WTC11 (cell line): ENCODE data around the gene AGAP1. TPM values are rescaled to one million over a fixed set of nuclear protein-coding genes. Genes with fewer than 3 reads are reported as not detected.

Experiments used
- ATAC-seq: fragments of 200-7000 bp; cut with Tn5 transposase; 2 replicates; pipeline ENCODE4 v1.10.0; 2021; ENCODE audit warnings: mild to moderate bottlenecking, moderate library complexity
- CTCF ChIA-PET: fragments of 300-600 bp; sonication (Branson Sonifier 250); formaldehyde crosslinking; loops from one replicate; lab custom pipeline; 2021; ENCODE audit warnings: antibody characterized with exemption; lab: Charles Lee
- POLR2A ChIA-PET: fragments of 350-600 bp; sonication (Branson Sonifier 250); formaldehyde crosslinking; loops from one replicate; lab custom pipeline; 2021; ENCODE audit warnings: antibody characterized with exemption; lab: Charles Lee
- DNase-seq: peaks from one replicate; pipeline ENCODE4 v3.0.0; 2021; ENCODE audit warnings: low spot score
- H3K27ac Mint-ChIP-seq: 2 replicates; pipeline ENCODE4 v1.8.0; 2021; ENCODE audit warnings: mixed read lengths
- H3K27me3 Mint-ChIP-seq: 2 replicates; pipeline ENCODE4 v1.8.0; 2021; ENCODE audit warnings: low read depth, mild to moderate bottlenecking, moderate library complexity, mixed read lengths
- H3K36me3 Mint-ChIP-seq: 2 replicates; pipeline ENCODE4 v1.8.0; 2021; ENCODE audit warnings: mixed read lengths
- H3K4me1 Mint-ChIP-seq: 2 replicates; pipeline ENCODE4 v1.8.0; 2022; ENCODE audit warnings: mixed read lengths
- H3K4me3 Mint-ChIP-seq: 2 replicates; pipeline ENCODE4 v1.8.0; 2021; ENCODE audit warnings: mild to moderate bottlenecking, moderate library complexity, mixed read lengths
- H3K9me3 Mint-ChIP-seq: 2 replicates; pipeline ENCODE4 v1.8.0; 2021; ENCODE audit warnings: mixed read lengths
- AFF4 ChIP-seq: sonication (generic); formaldehyde crosslinking; IDR thresholded peaks from 2 replicates; pipeline ENCODE4 v1.8.1; 2023; ENCODE audit warnings: mild to moderate bottlenecking, missing genetic modification reagents, borderline replicate concordance
- CBFB ChIP-seq: sonication (generic); formaldehyde crosslinking; IDR thresholded peaks from 2 replicates; pipeline ENCODE4 v1.8.1; 2022; ENCODE audit warnings: mild to moderate bottlenecking, low read depth, missing genetic modification reagents
- E2F5 ChIP-seq: sonication (generic); formaldehyde crosslinking; IDR thresholded peaks from 2 replicates; pipeline ENCODE4 v1.8.1; 2022; ENCODE audit warnings: mild to moderate bottlenecking, moderate library complexity, missing genetic modification reagents
- FOXJ3 ChIP-seq: sonication (generic); formaldehyde crosslinking; IDR thresholded peaks from 2 replicates; pipeline ENCODE4 v1.9.0; 2021; ENCODE audit warnings: missing genetic modification reagents, mild to moderate bottlenecking, borderline replicate concordance
- FOXP4 ChIP-seq: sonication (generic); formaldehyde crosslinking; IDR thresholded peaks from 2 replicates; pipeline ENCODE4 v1.8.0; 2022; ENCODE audit warnings: mild to moderate bottlenecking, missing genetic modification reagents
- HMGXB4 ChIP-seq: sonication (generic); formaldehyde crosslinking; IDR thresholded peaks from 2 replicates; pipeline ENCODE4 v1.8.1; 2023; ENCODE audit warnings: mild to moderate bottlenecking, moderate library complexity, missing genetic modification reagents
- IRF1 ChIP-seq: sonication (generic); formaldehyde crosslinking; IDR thresholded peaks from 2 replicates; pipeline ENCODE4 v1.8.0; 2023; ENCODE audit warnings: missing genetic modification reagents
- JAZF1 ChIP-seq: fragments of 250-450 bp; sonication (Bioruptor Pico); IDR thresholded peaks from 2 replicates; pipeline ENCODE4 v1.9.0; 2021; ENCODE audit warnings: moderate library complexity, mild to moderate bottlenecking, inconsistent platforms
- MAX ChIP-seq: sonication (generic); formaldehyde crosslinking; IDR thresholded peaks from 2 replicates; pipeline ENCODE4 v1.8.0; 2022; ENCODE audit warnings: mild to moderate bottlenecking, missing genetic modification reagents
- NFE2L1 ChIP-seq: sonication (generic); formaldehyde crosslinking; IDR thresholded peaks from 2 replicates; pipeline ENCODE4 v1.8.1; 2023; ENCODE audit warnings: missing genetic modification reagents
- SOX15 ChIP-seq: fragments of 250-450 bp; sonication (Bioruptor Pico); IDR thresholded peaks from 2 replicates; pipeline ENCODE4 v1.9.0; 2021; ENCODE audit warnings: mild to moderate bottlenecking
- SP1 ChIP-seq: sonication (generic); formaldehyde crosslinking; conservative IDR thresholded peaks from 2 replicates; pipeline ENCODE4 v1.8.1; 2022; ENCODE audit warnings: missing genetic modification reagents
- TCF7 ChIP-seq: sonication (generic); formaldehyde crosslinking; IDR thresholded peaks from 2 replicates; pipeline ENCODE4 v1.8.0; 2022; ENCODE audit warnings: mild to moderate bottlenecking, low read depth, missing genetic modification reagents, moderate library complexity
- ZBTB43 ChIP-seq: sonication (generic); formaldehyde crosslinking; IDR thresholded peaks from 2 replicates; pipeline ENCODE4 v1.8.1; 2023; ENCODE audit warnings: mild to moderate bottlenecking, missing genetic modification reagents
- ZNF121 ChIP-seq: sonication (generic); formaldehyde crosslinking; IDR thresholded peaks from 2 replicates; pipeline ENCODE4 v1.8.0; 2023; ENCODE audit warnings: missing genetic modification reagents
- ZNF232 ChIP-seq: sonication (generic); formaldehyde crosslinking; IDR thresholded peaks from 2 replicates; pipeline ENCODE4 v1.8.0; 2022; ENCODE audit warnings: mild to moderate bottlenecking, missing genetic modification reagents
- ZNF396 ChIP-seq: fragments of 250-450 bp; sonication (Bioruptor Pico); IDR thresholded peaks from 2 replicates; pipeline ENCODE4 v1.8.0; 2021; ENCODE audit warnings: mild to moderate bottlenecking, moderate library complexity, borderline replicate concordance
- ZNF423 ChIP-seq: fragments of 250-450 bp; sonication (Bioruptor Pico); IDR thresholded peaks from 2 replicates; pipeline ENCODE4 v2.1.2; 2022; ENCODE audit warnings: mild to moderate bottlenecking, moderate library complexity
- total RNA-seq: library from RNA; stranded (reverse); gene quantifications from 3 replicates; pipeline ENCODE4 v1.2.3, GENCODE V29; 2021

AGAP1 gene
- total RNA-seq, 1 experiment from 2014 or later, result 49.3 TPM

GRCh38 chr2:235670974-235671787 lies 177.3 kb downstream of the AGAP1 start:
- POLR2A ChIA-PET, result no interaction called here
- H3K9me3 Mint-ChIP-seq, result no peaks in the 10 kb centered on the region

GRCh38 chr2:235672720-235673119 lies 178.9 kb downstream of the AGAP1 start:
- DNase-seq (no peak), ATAC-seq (no peak)
- no peak overlapping the region for H3K27ac Mint-ChIP-seq
- no peaks in the 10 kb centered on the region for H3K9me3 Mint-ChIP-seq
- ChIA-PET POLR2A (no interaction called here), CTCF (interaction anchor here (2.5 kb wide), 1 partner anchor 74 kb away, joined by 9 read pairs; no protein-coding TSS in a partner anchor)
- peaks cover 14% of the 10 kb centered on the region for H3K27me3 Mint-ChIP-seq
- H3K4me1 Mint-ChIP-seq, result peaks cover 67% of the 10 kb centered on the region
- peak overlapping the region; percentile 73 for H3K4me3 Mint-ChIP-seq
- no peaks in the 10 kb centered on the region for H3K36me3 Mint-ChIP-seq
- TF ChIP-seq ZNF121 (CRISPR knock-in tag) (no peak), AFF4 (CRISPR knock-in tag) (no peak), ZNF232 (CRISPR knock-in tag) (no peak), ZBTB43 (CRISPR knock-in tag) (no peak), NFE2L1 (CRISPR knock-in tag) (no peak), TCF7 (CRISPR knock-in tag) (no peak), FOXP4 (no peak), FOXJ3 (no peak), ZNF396 (CRISPR knock-in tag) (no peak)

More at GRCh38 chr2:235670974-235671787, 177.3 kb downstream of the AGAP1 start:
- no peak for ATAC-seq
- DNase-seq, result peak; percentile 34
- Mint-ChIP-seq H3K27ac (no peak overlapping the region), H3K36me3 (no peaks in the 10 kb centered on the region), H3K27me3 (peaks cover 14% of the 10 kb centered on the region), H3K4me3 (peak overlapping the region; percentile 73), H3K4me1 (peaks cover 65% of the 10 kb centered on the region)
- CTCF ChIA-PET, result interaction anchor here (0.7 to 2.9 kb wide), 6 partner anchors 32 to 76 kb away, joined by 4 to 22 read pairs (median 6); no protein-coding TSS in a partner anchor
- TF ChIP-seq E2F5 (CRISPR knock-in tag) (0 out of 2 replicates have a peak, but pooled peaks have one; percentile 25), JAZF1 (CRISPR knock-in tag) (no peak), MAX (0 out of 2 replicates have a peak, but pooled peaks have one; percentile 21), IRF1 (no peak), ZNF423 (CRISPR knock-in tag) (peak; percentile 60; the same call in 1 of the 2 replicates), SOX15 (CRISPR knock-in tag) (no peak), CBFB (CRISPR knock-in tag) (no peak), HMGXB4 (CRISPR knock-in tag) (peak; percentile 40; the same call in 1 of the 2 replicates), SP1 (peak; percentile 33)
